Midbrain (tissue), 1 donor: ENCODE results near the gene ANKRD63.

ENCODE experiments used
- DNase-seq: peaks from one replicate; lab custom pipeline; 2025; lab: John Stamatoyannopoulos, UW

ANKRD63 gene

GRCh38 chr15:40295877-40296560 lies 13.2 kb upstream of the ANKRD63 start:
- DNase-seq: no peak

- DNase-seq: no peak
Measured at GRCh38 chr15:40295297-40295696, 12.4 kb upstream of the ANKRD63 start.

GRCh38 chr15:40293905-40294895 lies 11.3 kb upstream of the ANKRD63 start:
- no peak for DNase-seq

- no peak for DNase-seq
Measured at GRCh38 chr15:40293006-40293405, 10.1 kb upstream of the ANKRD63 start.

GRCh38 chr15:40292246-40292645 lies 9.4 kb upstream of the ANKRD63 start:
- DNase-seq: no peak

- DNase-seq: no peak
Measured at GRCh38 chr15:40290918-40291574, 8.2 kb upstream of the ANKRD63 start.

GRCh38 chr15:40290545-40290917 lies 7.7 kb upstream of the ANKRD63 start:
- no peak for DNase-seq

- no peak for DNase-seq
Measured at GRCh38 chr15:40289140-40289775, 6.4 kb upstream of the ANKRD63 start.

GRCh38 chr15:40287968-40288367 lies 5.1 kb upstream of the ANKRD63 start:
- no peak for DNase-seq

GRCh38 chr15:40287505-40287904 lies 4.6 kb upstream of the ANKRD63 start:
- no peak for DNase-seq

GRCh38 chr15:40286794-40287193 lies 3.9 kb upstream of the ANKRD63 start:
- no peak for DNase-seq

- DNase-seq: no peak
Measured at GRCh38 chr15:40286061-40286532, 3.2 kb upstream of the ANKRD63 start.

GRCh38 chr15:40285554-40286011 lies 2.7 kb upstream of the ANKRD63 start:
- no peak for DNase-seq

- DNase-seq: no peak
Measured at GRCh38 chr15:40285151-40285550, 2.3 kb upstream of the ANKRD63 start.

GRCh38 chr15:40283615-40284300 lies 894 bp upstream of the ANKRD63 start:
- DNase-seq: no peak

GRCh38 chr15:40282147-40282868 lies 556 bp downstream of the ANKRD63 start:
- DNase-seq: no peak

GRCh38 chr15:40281801-40282146 lies 1.1 kb downstream of the ANKRD63 start:
- no peak for DNase-seq

- no peak for DNase-seq
Measured at GRCh38 chr15:40281057-40281800, 1.6 kb downstream of the ANKRD63 start.

GRCh38 chr15:40280260-40281056 lies 2.4 kb downstream of the ANKRD63 start:
- no peak for DNase-seq
